A549 treated with CpdA at 1 μM for 4 hours (cell line): ENCODE data around the gene FOS. TPM values are rescaled to one million over a fixed set of nuclear protein-coding genes. Genes with fewer than 3 reads are reported as not detected.

Experiments
- total RNA-seq: library from RNA; stranded (reverse); fragments of 200-300 nt; extraction: Qiagen RNA extraction; gene quantifications from 5 replicates; pipeline ENCODE4 v1.2.3, GENCODE V29; 2022; ENCODE audit warnings: low read depth

FOS gene
- 5.8 to 8.9 TPM (median 8.2 TPM) in 5 replicates for total RNA-seq

DNA sequence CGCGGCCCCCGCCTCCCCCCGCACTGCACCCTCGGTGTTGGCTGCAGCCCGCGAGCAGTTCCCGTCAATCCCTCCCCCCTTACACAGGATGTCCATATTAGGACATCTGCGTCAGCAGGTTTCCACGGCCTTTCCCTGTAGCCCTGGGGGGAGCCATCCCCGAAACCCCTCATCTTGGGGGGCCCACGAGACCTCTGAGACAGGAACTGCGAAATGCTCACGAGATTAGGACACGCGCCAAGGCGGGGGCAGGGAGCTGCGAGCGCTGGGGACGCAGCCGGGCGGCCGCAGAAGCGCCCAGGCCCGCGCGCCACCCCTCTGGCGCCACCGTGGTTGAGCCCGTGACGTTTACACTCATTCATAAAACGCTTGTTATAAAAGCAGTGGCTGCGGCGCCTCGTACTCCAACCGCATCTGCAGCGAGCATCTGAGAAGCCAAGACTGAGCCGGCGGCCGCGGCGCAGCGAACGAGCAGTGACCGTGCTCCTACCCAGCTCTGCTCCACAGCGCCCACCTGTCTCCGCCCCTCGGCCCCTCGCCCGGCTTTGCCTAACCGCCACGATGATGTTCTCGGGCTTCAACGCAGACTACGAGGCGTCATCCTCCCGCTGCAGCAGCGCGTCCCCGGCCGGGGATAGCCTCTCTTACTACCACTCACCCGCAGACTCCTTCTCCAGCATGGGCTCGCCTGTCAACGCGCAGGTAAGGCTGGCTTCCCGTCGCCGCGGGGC is at the start of gene FOS:
Gene FOS (plus strand): TSS at position 407 of the 731 bp plus-strand sequence. CDS start 155 bp downstream, at position 562.

Other genes starting within 250 kb of the FOS start
- 12.0 to 19.7 TPM (median 17.4 TPM) in 5 replicates for gene MLH3, start 227.4 kb upstream of the FOS start, total RNA-seq
- 21.3 to 25.2 TPM (median 23.6 TPM) in 5 replicates for gene ACYP1, start 214.8 kb upstream of the FOS start, total RNA-seq
- 2.2 to 3.1 TPM (median 2.8 TPM) in 5 replicates for gene ZC2HC1C, start 209.2 kb upstream of the FOS start, total RNA-seq
- gene NEK9, start 151.8 kb upstream of the FOS start, total RNA-seq = 30.0 to 34.4 TPM (median 32.0 TPM) in 5 replicates
- gene TMED10, start 102.2 kb upstream of the FOS start, total RNA-seq = 251 to 318 TPM (median 272 TPM) in 5 replicates
- gene JDP2, start 149.2 kb downstream of the FOS start, total RNA-seq = 15.7 to 25.3 TPM (median 22.0 TPM) in 5 replicates
- gene BATF, start 243.6 kb downstream of the FOS start, total RNA-seq = not detected in 5 replicates